Fibroblast of lung (primary cell): ENCODE results near the gene SNX21.

Experiments used
- EZH2 ChIP-seq: IDR thresholded peaks from 2 replicates; pipeline ENCODE4 v1.5.1; 2012; ENCODE audit warnings: low read length, control low read depth, mild to moderate bottlenecking; ENCODE audit errors: missing control alignments
- TF ChIP-seq, protein P1 (sequence below), 2 donors: IDR thresholded peaks in 1 of 2; conservative IDR thresholded peaks in 1 of 2; 1 replicate in 1 of 2; 2 replicates in 1 of 2; pipeline ENCODE4 v1.5.1; 2011 to 2012; ENCODE audit warnings: low read length in 2 of 2, control low read depth in 1 of 2, inconsistent platforms in 1 of 2, low read depth in 1 of 2, mild to moderate bottlenecking in 1 of 2

DNA sequence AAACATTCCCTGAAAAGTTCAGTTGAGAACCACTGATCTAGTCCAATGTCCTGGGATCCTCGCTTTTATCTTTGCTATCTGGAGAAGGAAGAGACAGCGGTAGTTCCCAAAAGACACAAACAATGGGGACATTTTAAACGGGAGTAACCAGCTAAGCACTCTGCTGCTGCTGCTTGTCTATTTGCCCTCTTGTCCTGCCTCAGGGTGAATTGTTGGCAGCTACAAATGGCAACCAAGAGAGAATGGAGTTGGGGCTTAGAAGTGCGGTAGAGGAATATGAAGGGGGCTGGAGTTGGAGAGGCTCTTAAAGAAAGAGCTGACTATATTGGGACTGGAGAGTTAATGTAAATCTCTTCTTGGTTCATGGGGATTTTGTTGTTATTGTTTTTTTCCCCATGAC is 41.0 kb downstream of the SNX21 start:
- TF ChIP-seq, protein P1, sequence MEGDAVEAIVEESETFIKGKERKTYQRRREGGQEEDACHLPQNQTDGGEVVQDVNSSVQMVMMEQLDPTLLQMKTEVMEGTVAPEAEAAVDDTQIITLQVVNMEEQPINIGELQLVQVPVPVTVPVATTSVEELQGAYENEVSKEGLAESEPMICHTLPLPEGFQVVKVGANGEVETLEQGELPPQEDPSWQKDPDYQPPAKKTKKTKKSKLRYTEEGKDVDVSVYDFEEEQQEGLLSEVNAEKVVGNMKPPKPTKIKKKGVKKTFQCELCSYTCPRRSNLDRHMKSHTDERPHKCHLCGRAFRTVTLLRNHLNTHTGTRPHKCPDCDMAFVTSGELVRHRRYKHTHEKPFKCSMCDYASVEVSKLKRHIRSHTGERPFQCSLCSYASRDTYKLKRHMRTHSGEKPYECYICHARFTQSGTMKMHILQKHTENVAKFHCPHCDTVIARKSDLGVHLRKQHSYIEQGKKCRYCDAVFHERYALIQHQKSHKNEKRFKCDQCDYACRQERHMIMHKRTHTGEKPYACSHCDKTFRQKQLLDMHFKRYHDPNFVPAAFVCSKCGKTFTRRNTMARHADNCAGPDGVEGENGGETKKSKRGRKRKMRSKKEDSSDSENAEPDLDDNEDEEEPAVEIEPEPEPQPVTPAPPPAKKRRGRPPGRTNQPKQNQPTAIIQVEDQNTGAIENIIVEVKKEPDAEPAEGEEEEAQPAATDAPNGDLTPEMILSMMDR (conservative IDR thresholded peaks at IDR 0.05 in 1 of 2, IDR thresholded peaks at IDR 0.05 in 1 of 2; ENCODE audit: low read depth in 1 of 2, low read length in 2 of 2) = no peak
- no peak for TF ChIP-seq EZH2
